Measurements from ENCODE around the gene RBM47. TPM values are rescaled to one million over a fixed set of nuclear protein-coding genes. Genes with fewer than 3 reads are reported as not detected.

Gene RBM47
- total and polyA plus RNA-seq, 2 of the 4 experiments (the other 2 are of a cell fraction) = 0.44 to 1.1 TPM

GRCh38 chr4:40480291-40480690 is 149.4 kb downstream of the RBM47 start:
- Histone ChIP-seq H3K9me3 (ENCODE audit: control insufficient read depth, insufficient read depth, low read length) (no peaks in the 10 kb centered on the region), H3K27me3 (ENCODE audit: control insufficient read depth, insufficient read depth, low read length) (no peaks in the 10 kb centered on the region), H3K18ac (ENCODE audit: low read depth, low read length) (no peak overlapping the region), H3K4me2 (ENCODE audit: low read depth, low read length) (no peak overlapping the region), H2BK20ac (ENCODE audit: low read depth, low read length) (no peak overlapping the region), H3K9ac (ENCODE audit: low read depth, low read length) (no peak overlapping the region), H4K20me1 (ENCODE audit: insufficient read depth, low read length) (no peaks in the 10 kb centered on the region), H3K4ac (ENCODE audit: low read depth, low read length) (no peak overlapping the region), H2BK120ac (ENCODE audit: low read depth, low read length) (no peak overlapping the region), H4K91ac (ENCODE audit: insufficient read depth, low read depth, low read length) (no peak overlapping the region), H3K27ac (ENCODE audit: insufficient read depth, low read length) (no peak overlapping the region), H4K8ac (ENCODE audit: low read depth in 2 of 2, low read length in 2 of 2) (no peak overlapping the region), H3K23ac (ENCODE audit: low read depth, low read length) (no peak overlapping the region), H2AFZ (replicated peaks; ENCODE audit: low read length, poor library complexity) (no peak overlapping the region), H2BK5ac (ENCODE audit: low read depth, low read length, poor library complexity, severe bottlenecking) (no peak overlapping the region), H2BK15ac (ENCODE audit: low read depth, low read length) (no peak overlapping the region), H3K9me1 (ENCODE audit: insufficient read depth, low read length) (no peaks in the 10 kb centered on the region), H3K4me3 (ENCODE audit: insufficient read depth, low read depth, low read length) (no peak overlapping the region), H4K5ac (ENCODE audit: low read depth, low read length) (no peak overlapping the region), H3K56ac (ENCODE audit: extremely low read depth, insufficient read depth, low read length) (no peak overlapping the region), H3K4me1 (ENCODE audit: control insufficient read depth, insufficient read depth, low read length) (no peaks in the 10 kb centered on the region), H3K79me1 (ENCODE audit: low read depth in 1 of 2, low read length in 2 of 2) (no peaks in the 10 kb centered on the region), H2AK9ac (replicated peaks; ENCODE audit: low read depth, low read length, poor library complexity) (no peak overlapping the region), H3K14ac (replicated peaks; ENCODE audit: low read depth, low read length) (no peak overlapping the region), H3K36me3 (ENCODE audit: control insufficient read depth, insufficient read depth, low read length) (no peaks in the 10 kb centered on the region), H2AK5ac (ENCODE audit: low read depth, low read length) (no peak overlapping the region)
- DNase-seq (no peak), ATAC-seq (ENCODE audit: low read depth) (no peak)
- in situ Hi-C loops (cut with MboI; ENCODE audit: low sequenced_read_pairs) = no loop called here
- ChIA-PET POLR2A (ENCODE audit: unreplicated experiment) (no interaction called here), CTCF (no interaction called here)
- intact Hi-C loops (cut with micrococcal nuclease) = no loop called here
- TF ChIP-seq CHD1 (IDR thresholded peaks at IDR 0.05; ENCODE audit: low read depth, low read length) = no peak
- TF ChIP-seq, protein P1, sequence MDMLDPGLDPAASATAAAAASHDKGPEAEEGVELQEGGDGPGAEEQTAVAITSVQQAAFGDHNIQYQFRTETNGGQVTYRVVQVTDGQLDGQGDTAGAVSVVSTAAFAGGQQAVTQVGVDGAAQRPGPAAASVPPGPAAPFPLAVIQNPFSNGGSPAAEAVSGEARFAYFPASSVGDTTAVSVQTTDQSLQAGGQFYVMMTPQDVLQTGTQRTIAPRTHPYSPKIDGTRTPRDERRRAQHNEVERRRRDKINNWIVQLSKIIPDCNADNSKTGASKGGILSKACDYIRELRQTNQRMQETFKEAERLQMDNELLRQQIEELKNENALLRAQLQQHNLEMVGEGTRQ (IDR thresholded peaks at IDR 0.05; ENCODE audit: low read depth, low read length) = no peak
- no peak for TF ChIP-seq RCOR1 (IDR thresholded peaks at IDR 0.05; ENCODE audit: insufficient replicate concordance, low read length)
- dilution Hi-C loops (cut with HindIII; ENCODE audit: low sequenced_read_pairs, unreplicated experiment) = no loop called here
- BruUV-seq (replicated peaks) = no TSS peak
- WGBS, 2 experiments (ENCODE audit: extremely low coverage in 2 of 2, insufficient read length in 1 of 2) = no CpG with 5 or more reads among the region's 2 CpGs
